GM18861 (cell line): ENCODE data around the gene FALEC.
"Not testable (repeated sequence)": the region's sequence is repeated elsewhere in the genome, so short reads cannot be mapped to it uniquely, and the experiment has no call there.

Experiments
- ATAC-seq: cut with Tn5 transposase; IDR thresholded peaks from one replicate; pipeline ENCODE4 v1.9.1; 2021; ENCODE audit not compliant: unreplicated experiment

Gene FALEC

DNA sequence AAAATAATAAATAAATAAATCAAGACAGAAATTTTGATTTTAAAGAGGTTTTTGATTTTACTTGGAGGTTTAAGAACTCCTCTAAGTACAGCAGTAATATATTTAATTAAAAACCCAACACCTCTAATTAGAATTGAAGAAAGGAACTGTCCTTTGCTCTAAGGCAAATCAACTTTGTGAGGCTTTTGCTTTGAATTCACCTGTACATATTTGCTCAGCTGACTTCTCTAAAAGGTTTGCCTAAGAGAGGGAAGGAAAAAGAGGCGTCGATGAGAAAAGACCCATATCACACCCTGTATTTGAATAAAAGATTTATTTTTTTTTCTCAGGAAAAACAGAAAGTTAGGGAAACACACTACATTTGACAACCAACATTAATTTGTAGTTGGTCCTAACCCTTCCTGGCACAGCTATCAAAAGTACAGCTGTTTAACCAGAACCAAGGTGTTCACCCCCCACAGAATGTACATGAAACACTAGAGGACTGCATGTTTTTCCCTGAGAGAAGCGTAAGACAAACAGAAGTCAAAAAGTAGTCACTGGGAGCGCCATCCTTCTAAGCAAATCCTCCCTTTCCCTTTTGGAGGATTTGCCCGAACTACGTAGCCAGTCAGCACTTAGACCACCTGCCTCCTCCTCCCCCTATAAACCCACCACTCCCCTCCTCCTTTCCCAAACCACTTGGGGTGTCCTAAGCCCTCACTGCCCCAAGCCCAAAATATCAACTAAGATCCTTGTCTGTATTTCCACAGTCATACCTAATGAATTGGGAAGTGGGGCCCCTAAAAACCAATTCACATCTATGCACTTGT, 58.9 kb downstream of the FALEC start:
- no peak for ATAC-seq

DNA sequence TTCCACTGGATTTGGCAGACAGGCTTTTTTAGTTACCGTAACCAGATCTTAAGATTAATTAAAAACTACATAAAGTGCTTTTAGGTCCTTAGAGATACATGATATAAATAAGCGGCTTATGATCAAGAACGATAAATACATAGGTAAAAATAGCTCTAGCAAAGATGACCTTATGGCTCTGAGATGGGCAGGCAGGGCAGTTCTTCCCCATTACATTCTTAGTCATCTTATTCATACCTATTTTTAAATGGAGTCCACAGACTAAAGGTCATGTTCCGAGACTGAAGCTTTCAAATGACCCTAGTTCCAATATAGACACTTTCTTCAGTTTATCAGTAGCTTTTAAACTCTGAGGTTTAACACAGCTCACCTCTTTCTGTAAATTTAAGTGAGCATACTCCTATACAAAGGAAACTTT, 59.5 kb downstream of the FALEC start:
- no peak for ATAC-seq

DNA sequence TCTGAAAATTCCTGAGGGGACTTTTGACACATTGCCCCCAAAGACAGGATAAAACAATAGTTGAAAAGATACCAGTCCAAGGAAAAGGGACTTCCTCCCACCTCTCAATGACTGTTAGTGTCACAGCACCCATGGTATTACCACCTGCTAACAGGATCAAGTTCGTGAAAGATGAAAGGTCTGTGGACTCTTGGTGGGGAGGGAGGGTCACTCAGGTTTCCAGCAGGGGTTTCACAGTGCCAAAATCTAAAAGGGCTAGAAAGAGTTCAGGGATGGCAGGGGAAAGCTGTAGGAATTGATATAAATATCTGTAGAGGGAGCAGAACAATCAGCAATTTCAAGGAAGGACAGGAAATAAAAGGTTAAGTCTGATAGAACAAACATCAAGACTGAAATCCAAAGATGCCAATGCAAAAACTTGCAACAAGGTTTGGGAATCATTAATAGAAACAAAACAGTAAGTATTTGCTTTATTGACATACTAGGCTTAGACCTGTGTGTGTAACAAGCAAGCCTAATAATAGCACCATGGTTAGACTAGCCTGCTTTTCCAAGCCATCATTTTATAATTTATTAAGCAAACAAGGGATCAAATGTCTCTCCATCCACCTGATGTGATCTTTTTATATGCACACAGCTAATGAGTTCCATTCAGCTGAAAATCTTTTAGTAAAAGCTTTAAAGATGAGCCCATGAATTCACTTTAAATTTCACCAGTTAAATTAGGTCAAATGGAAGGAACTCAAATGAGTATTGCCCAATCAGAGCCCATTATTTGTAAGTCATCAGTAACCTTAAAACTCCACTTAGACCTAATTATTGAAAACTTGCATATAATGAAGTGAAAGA, 60.2 kb downstream of the FALEC start:
- ATAC-seq: no peak

DNA sequence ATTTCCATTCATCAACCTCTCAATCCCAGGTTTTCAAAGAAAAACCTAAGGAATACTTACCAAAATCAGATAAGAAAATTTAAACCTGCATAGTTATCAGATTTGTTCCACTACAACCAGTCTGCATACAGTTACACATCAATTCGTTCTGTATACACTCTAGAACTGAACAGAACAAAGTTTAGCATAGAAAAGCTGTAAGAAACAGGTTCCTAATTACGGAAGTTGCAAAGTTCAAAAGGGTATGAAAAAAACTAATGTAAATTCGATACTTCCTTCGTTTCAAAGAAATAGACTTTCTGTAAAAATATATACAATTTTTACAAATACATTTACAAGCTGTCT, 60.8 kb downstream of the FALEC start:
- no peak for ATAC-seq

DNA sequence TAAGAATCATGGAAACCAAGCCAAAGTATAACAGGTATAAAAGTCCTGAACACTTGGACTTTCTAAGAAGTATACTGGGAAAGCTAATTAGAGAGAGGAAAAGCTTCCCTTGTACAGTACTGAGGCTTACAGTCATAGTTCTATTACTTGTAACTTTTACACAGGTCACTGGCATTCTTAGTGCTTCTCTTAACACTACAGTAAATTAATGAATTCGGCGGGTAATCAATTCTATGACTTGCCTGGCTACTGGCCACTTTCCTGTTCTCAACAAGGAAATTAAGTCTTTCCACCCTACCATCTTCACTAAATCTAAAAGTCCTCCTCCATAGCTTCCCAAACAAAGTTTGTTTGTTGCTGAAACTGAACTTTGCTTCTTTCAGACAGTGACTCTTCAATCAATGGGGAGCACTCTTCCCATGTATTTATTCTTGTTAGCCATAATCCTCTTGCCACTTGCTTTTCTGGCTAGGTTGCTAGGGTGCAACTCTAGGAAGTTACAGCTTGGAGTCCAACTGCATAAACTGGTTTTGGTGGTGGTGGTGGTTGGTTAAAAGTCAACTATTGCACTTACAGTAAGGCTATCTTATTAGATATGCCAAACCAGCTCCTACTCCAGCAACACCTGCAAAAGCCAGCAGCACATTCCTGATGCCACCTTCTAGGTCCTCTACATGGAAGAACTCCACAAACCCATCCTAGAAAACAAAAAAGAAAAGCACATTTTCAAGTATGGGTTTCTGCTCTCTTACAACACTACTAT, 61.4 kb downstream of the FALEC start:
- no peak for ATAC-seq

DNA sequence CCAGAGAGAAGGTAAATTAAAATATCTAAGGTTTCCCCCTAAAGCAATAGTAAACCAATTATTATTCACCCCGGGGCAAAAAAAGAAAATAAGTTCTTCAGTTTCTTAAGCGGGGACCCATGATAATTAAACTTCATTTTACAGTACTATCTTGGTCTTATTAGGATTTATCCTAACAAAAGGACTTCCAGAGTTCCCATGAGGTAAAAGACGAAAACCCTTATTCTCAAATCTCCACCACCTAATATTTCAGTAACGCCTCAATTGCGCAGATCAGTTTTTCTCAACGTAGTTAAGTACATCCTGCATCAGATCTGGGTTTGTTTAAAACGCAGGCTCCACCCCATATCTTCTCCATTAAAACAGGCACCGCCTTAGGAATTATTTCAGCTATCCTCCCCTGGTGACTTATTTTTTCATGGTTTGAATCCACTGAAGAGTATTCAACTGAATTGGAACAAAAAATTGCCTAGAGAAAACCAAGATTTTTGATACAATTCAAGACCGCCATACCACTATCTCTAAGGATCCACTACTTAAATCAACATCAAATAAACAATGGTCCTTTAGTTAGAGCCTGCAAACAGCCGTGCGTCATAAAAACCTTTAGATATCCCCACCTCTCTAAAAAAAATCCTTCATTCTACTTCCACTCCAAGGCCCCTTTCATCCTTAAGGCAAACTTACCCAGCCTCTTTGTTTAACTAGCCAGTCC, 62.2 kb downstream of the FALEC start:
- ATAC-seq: no peak

DNA sequence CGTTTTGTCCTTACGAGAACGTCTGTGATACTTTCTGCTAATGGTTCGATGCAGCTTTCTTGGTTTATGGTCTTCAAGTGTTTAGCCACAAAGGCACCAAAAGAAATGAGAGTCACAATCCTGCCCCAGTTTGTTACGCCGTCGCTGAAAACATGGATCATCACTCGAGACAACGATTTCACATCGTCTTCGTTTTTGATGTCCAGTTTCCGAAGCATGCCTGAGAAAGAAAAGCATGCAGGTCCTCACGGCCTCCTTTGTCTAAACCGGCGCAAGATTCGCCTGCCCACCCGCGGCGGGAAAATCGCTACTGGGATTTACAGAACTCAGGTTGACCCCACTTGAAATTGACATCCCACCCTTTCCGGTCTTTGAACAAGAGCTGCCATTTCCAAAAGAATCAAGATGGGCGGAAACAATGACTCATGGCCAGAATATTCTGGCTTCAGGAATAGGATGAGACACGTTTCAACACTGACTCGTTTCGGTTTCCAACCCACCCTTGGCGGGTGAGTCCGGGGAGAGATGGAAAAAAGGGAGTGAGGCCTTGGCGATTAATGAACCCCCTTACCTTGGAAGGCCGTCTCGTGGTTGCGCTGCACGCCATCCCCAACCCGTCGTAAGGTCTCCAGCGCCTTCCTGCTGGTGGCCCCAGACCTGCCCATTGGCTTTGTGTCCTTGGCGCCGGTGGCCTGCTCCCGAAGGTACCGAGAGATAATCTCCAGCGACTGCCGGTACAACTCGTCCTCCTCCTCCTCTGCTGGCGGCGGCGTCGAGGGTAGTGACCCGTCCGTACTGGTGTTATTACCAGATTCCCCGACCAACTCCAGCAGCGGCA, 62.9 kb downstream of the FALEC start:
- no peak for ATAC-seq

DNA sequence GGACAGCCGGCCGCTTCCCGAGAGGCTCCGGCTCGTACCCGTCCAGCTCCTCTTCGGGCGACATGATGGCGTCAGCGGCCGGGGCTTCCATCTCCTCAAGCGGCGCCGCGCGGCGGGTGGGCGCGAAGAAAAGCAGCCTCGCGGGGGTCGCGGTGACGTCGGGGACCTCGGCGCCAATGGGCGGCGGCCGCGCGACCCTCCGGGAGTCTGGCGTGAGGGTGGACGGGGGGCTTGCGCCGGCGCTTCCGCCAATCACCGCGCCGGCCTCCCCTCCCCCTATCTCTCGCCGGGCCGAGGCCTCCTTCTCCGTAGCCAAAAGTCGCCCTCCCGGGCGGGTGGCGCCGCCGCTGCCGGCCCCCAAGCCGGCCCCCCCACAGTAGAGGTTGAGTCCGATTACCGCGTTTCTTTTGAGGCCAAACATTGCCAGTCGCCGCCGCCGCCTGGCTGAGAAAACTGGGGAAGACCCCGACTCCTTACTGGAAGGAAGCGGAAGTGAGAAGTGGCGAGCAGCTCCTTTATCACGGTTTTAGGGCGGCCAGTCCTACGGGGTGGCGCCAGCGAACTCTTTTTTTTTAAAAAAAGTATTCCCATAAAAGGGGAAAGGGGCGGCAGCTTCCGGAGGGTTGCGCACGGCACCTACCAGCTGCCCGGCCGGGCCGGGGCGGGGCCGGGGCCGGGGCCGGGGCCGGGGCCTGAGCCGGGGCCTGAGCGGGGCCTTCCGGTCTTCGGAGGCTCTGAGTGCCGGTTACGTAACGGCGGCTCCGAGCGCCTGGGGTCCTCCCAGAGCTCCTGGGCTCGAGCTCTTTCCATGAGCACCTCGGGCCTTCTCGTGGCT, 63.8 kb downstream of the FALEC start, which contains the start of gene MCL1:
Gene MCL1, minus strand, starts transcription at position 501 of the 835 bp plus-strand sequence. Its CDS starts 80 bp downstream, at position 421.
- ATAC-seq: peak; percentile 89

DNA sequence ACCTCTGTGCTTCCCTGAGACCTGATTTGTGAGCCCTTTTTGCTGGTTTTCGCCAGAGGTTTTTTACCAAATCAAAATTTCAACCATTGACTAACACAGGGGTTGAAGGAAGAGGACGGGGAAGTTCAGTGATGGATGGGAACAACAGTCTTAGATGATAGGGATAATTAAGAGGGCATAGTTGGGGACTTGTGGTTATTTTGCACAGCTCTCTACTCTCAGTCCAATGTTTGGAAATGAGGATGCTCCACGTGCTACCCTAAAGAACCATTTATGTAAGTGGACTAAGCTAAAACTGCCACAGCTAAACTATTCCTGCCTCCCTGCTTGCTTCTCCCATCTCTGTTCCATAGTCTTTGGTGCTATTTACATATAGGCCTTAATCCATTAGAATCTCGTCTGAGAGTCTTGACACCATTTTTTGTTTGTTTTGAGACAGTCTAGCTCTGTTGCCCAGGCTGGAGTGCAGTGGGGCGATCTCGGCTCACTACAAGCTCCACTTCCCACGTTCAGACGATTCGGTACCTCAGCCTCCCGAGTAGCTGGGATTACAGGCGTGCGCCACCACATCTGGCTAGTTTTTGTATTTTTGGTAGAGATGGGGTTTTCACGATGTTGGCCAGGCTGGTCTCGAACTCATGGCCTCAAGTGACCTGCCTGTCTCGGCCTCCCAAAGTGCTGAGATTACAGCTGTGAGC, 64.5 kb downstream of the FALEC start:
- no peak for ATAC-seq

DNA sequence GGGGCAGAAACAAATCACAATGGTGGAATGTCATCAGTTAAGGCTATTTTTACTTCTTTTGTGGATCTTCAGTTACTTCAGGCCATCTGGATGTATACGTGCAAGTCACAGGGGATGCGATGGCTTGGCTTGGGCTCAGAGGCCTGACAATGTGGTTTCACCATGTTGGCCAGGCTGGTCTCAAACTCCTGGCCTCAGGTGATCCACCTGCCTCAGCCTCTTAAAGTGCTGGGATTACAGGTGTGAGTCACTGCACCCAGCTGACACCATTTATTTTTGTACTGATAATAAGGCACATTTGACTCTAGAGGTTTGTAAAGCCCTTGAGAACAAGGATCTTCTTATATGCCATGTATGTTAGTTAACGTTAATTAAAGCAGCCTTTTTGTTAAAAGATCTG, 65.4 kb downstream of the FALEC start:
- ATAC-seq: not testable (repeated sequence)

DNA sequence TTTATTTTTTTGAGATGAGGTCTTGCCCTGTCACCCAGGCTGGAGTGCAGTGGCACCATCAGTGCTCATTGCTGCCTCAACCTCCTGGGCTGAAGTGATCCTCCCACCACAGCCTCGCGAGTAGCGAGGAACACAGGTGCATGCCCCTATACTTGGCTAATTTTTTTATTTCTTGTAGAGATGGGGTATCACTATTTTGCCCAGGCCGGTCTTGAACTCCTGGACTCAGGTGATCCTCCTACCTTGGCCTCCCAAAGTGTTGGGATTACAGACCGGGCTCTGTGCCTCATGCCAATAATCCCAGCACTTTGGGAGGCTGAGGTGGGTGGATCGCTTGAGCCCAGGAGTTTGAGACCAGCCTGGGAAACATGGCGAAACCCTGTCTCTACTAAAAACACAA, 65.9 kb downstream of the FALEC start:
- not testable (repeated sequence) for ATAC-seq

DNA sequence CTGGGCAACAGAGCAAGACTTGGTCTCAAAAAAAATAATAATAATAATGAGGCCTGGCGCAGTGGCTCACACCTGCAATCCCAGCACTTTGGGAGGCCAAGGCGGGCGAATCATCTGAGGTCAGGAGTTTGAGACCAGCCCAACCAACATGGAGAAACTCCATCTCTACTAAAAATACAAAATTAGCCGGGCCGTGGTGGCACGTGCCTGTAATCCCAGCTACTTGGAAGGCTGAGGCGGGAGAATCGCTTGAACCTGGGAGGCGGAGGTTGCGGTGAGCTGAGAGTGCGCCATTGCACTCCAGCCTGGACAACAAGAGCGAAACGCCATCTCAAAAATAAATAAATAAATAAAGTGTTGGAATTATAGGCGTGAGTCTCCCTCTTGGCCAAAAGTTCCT, 66.4 kb downstream of the FALEC start:
- ATAC-seq: not testable (repeated sequence)

DNA sequence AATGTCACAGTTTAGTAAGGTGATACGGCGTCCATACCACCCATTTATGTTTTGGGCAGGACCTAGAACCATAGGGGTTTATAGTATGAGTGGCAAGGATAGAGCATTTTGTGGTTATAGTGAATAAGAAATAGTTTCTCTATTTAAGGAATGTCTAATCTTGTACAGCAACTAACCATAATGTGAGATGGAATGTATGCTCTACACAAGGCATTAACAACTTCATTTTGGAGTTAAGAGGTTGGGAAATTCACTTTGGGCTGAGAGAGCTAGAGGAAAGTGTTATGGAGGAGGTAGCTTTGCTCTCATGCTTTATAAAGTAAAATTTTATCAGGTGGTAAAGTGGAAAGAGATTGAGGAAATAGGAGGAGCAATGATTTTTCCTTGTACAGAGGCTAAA, 66.8 kb downstream of the FALEC start:
- ATAC-seq: no peak
